Sigmoid colon (tissue), 4 donors: ENCODE measurements around the gene PRKG1.

Experiments used
- CTCF ChIP-seq, 4 experiments: fragments of 450-650 bp in 3 of 4; fragments of 200-600 bp in 1 of 4; IDR thresholded peaks; one replicate each; pipeline ENCODE4 v1.5.1; 2016 to 2019; ENCODE audit warnings: antibody characterized with exemption in 4 of 4, mild to moderate bottlenecking in 3 of 4, moderate library complexity in 2 of 4
- EP300 ChIP-seq, 4 donors: sonication (generic); formaldehyde crosslinking; IDR thresholded peaks; one replicate each; pipeline ENCODE4 v1.6.1; 2017; ENCODE audit warnings: antibody characterized with exemption in 4 of 4
- POLR2A ChIP-seq, 2 donors: fragments of 450-650 bp; IDR thresholded peaks; one replicate each; pipeline ENCODE4 v1.6.1; 2016; ENCODE audit warnings: antibody characterized with exemption in 2 of 2, mild to moderate bottlenecking in 2 of 2, moderate library complexity in 2 of 2
- POLR2AphosphoS5 ChIP-seq, 4 donors: sonication (generic); formaldehyde crosslinking; IDR thresholded peaks; one replicate each; pipeline ENCODE4 v1.6.1; 2017; ENCODE audit warnings: antibody characterized with exemption in 4 of 4

GRCh38 chr10:51066231-51066630, 8.1 kb upstream of the PRKG1 start:
- no peak for TF ChIP-seq CTCF (IDR thresholded peaks at IDR 0.05)
- no peak for TF ChIP-seq POLR2AphosphoS5 (IDR thresholded peaks at IDR 0.05)
- TF ChIP-seq POLR2A (IDR thresholded peaks at IDR 0.05): no peak
- TF ChIP-seq EP300 (IDR thresholded peaks at IDR 0.05): no peak
